Trophoblast cell (in vitro differentiated cells and primary cell): Measurements from ENCODE around the gene CCDC12.

Source experiments
- DNase-seq, 2 donors: peaks; one replicate each; pipeline ENCODE4 v3.0.0-alpha.2; 2016
- H2AFZ ChIP-seq: 2 replicates; pipeline ENCODE4 v1.6.1; 2013; ENCODE audit warnings: low read length, moderate library complexity, mild to moderate bottlenecking; ENCODE audit not compliant: insufficient read depth, poor library complexity
- H2AK5ac ChIP-seq: 2 replicates; pipeline ENCODE4 v1.6.1; 2013; ENCODE audit warnings: mild to moderate bottlenecking, low read length
- H2BK120ac ChIP-seq: 2 replicates; pipeline ENCODE4 v1.6.1; 2013; ENCODE audit warnings: low read length, mild to moderate bottlenecking, moderate library complexity; ENCODE audit not compliant: insufficient read depth, poor library complexity
- H2BK12ac ChIP-seq: 2 replicates; pipeline ENCODE4 v1.6.1; 2013; ENCODE audit warnings: mild to moderate bottlenecking, low read length, moderate library complexity
- H2BK5ac ChIP-seq: 2 replicates; pipeline ENCODE4 v1.6.1; 2013; ENCODE audit warnings: low read length, low read depth, moderate library complexity, mild to moderate bottlenecking; ENCODE audit not compliant: poor library complexity
- H3K14ac ChIP-seq: 2 replicates; pipeline ENCODE4 v1.6.1; 2013; ENCODE audit warnings: mild to moderate bottlenecking, low read length
- H3K18ac ChIP-seq: 2 replicates; pipeline ENCODE4 v1.6.1; 2013; ENCODE audit warnings: mild to moderate bottlenecking, low read length
- H3K23ac ChIP-seq: 2 replicates; pipeline ENCODE4 v1.6.1; 2013; ENCODE audit warnings: low read length
- H3K27ac ChIP-seq: 2 replicates; pipeline ENCODE4 v1.5.1; 2013; ENCODE audit warnings: low read depth, mild to moderate bottlenecking, inconsistent platforms, low read length, moderate library complexity
- H3K27me3 ChIP-seq: 2 replicates; pipeline ENCODE4 v1.6.1; 2013; ENCODE audit warnings: inconsistent platforms, mild to moderate bottlenecking, low read length, moderate library complexity; ENCODE audit not compliant: insufficient read depth
- H3K36me3 ChIP-seq, 2 experiments: 1 replicate in 1 of 2; 2 replicates in 1 of 2; pipeline ENCODE4 v1.6.1; 2013; ENCODE audit warnings: low read length in 2 of 2, mild to moderate bottlenecking in 2 of 2, moderate library complexity in 1 of 2; ENCODE audit not compliant: insufficient read depth in 2 of 2, control insufficient read depth in 1 of 2
- H3K4ac ChIP-seq: 2 replicates; pipeline ENCODE4 v1.6.1; 2013; ENCODE audit warnings: low read depth, mild to moderate bottlenecking, low read length, moderate library complexity
- H3K4me1 ChIP-seq, 2 experiments: 1 replicate in 1 of 2; 2 replicates in 1 of 2; pipeline ENCODE4 v1.6.1; 2013; ENCODE audit warnings: low read length in 2 of 2, mild to moderate bottlenecking in 2 of 2, moderate library complexity in 1 of 2; ENCODE audit not compliant: insufficient read depth in 2 of 2, control insufficient read depth in 1 of 2
- H3K4me2 ChIP-seq: 2 replicates; pipeline ENCODE4 v1.6.1; 2013; ENCODE audit warnings: inconsistent platforms, mild to moderate bottlenecking, low read length, moderate library complexity
- H3K4me3 ChIP-seq: 2 replicates; pipeline ENCODE4 v1.5.1; 2013; ENCODE audit warnings: mild to moderate bottlenecking, low read depth, low read length, inconsistent platforms
- H3K79me1 ChIP-seq: one replicate; pipeline ENCODE4 v1.6.1; 2013; ENCODE audit warnings: low read length
- H3K79me2 ChIP-seq: 2 replicates; pipeline ENCODE4 v1.6.1; 2013; ENCODE audit warnings: low read length, mild to moderate bottlenecking; ENCODE audit not compliant: control insufficient read depth, insufficient read depth, poor library complexity
- H3K9ac ChIP-seq: 2 replicates; pipeline ENCODE4 v1.6.1; 2013; ENCODE audit warnings: mild to moderate bottlenecking, low read length
- H3K9me3 ChIP-seq: 2 replicates; pipeline ENCODE4 v1.6.1; 2013; ENCODE audit warnings: low read depth, mild to moderate bottlenecking, control low read depth, inconsistent platforms, low read length; ENCODE audit not compliant: insufficient read depth
- H4K12ac ChIP-seq: 2 replicates; pipeline ENCODE4 v1.6.1; 2013; ENCODE audit warnings: low read depth, mild to moderate bottlenecking, low read length, moderate library complexity
- H4K8ac ChIP-seq: 2 replicates; pipeline ENCODE4 v1.6.1; 2013; ENCODE audit warnings: low read depth, mild to moderate bottlenecking, low read length, moderate library complexity
- H4K91ac ChIP-seq: one replicate; pipeline ENCODE4 v1.6.1; 2013; ENCODE audit warnings: low read depth, mild to moderate bottlenecking, low read length, moderate library complexity
- WGBS: extraction: QIAGEN DNeasy Blood & Tissue Kit; methylation state at CpG from one replicate; pipeline ENCODE4 v1.1.7; 2013; ENCODE audit warnings: missing lambda C conversion rate; ENCODE audit not compliant: insufficient read length, insufficient coverage; ENCODE audit errors: extremely low coverage; 5-methylcytosine and 5-hydroxymethylcytosine counted together

Gene CCDC12

GRCh38 chr3:46926447-46926846 is 50.1 kb downstream of the CCDC12 start:
- no CpG with 5 or more reads among the region's 6 CpGs for WGBS
- Histone ChIP-seq H3K9me3 (no peaks in the 10 kb centered on the region), H3K4ac (no peak overlapping the region), H4K8ac (no peak overlapping the region), H3K9ac (no peak overlapping the region), H3K14ac (no peak overlapping the region), H2AK5ac (no peak overlapping the region), H3K36me3 (peaks cover 46 to 51% of the 10 kb centered on the region in 2 experiments), H2BK5ac (no peak overlapping the region), H2AFZ (no peak overlapping the region), H3K79me1 (no peaks in the 10 kb centered on the region), H3K4me2 (no peak overlapping the region), H3K18ac (no peak overlapping the region), H4K12ac (no peak overlapping the region), H4K91ac (no peak overlapping the region), H2BK12ac (no peak overlapping the region), H3K4me1 (peaks cover 13% of the 10 kb centered on the region in 2 experiments), H3K4me3 (no peak overlapping the region), H2BK120ac (no peak overlapping the region), H3K23ac (no peak overlapping the region), H3K27me3 (no peaks in the 10 kb centered on the region), H3K79me2 (no peaks in the 10 kb centered on the region), H3K27ac (no peak overlapping the region)
- DNase-seq = no peak

GRCh38 chr3:46926039-46926438 is 50.5 kb downstream of the CCDC12 start:
- Histone ChIP-seq H3K9ac (no peak overlapping the region), H3K36me3 (peaks cover 50 to 55% of the 10 kb centered on the region in 2 experiments), H3K4me2 (no peak overlapping the region), H3K23ac (no peak overlapping the region), H3K14ac (no peak overlapping the region), H2BK5ac (no peak overlapping the region), H4K8ac (no peak overlapping the region), H3K4me3 (no peak overlapping the region), H3K4me1 (peaks cover 9% of the 10 kb centered on the region in 2 experiments), H3K18ac (no peak overlapping the region), H3K27me3 (no peaks in the 10 kb centered on the region), H2BK120ac (no peak overlapping the region), H3K27ac (no peak overlapping the region), H4K12ac (no peak overlapping the region), H2AFZ (no peak overlapping the region), H3K9me3 (no peaks in the 10 kb centered on the region), H3K4ac (no peak overlapping the region), H3K79me1 (no peaks in the 10 kb centered on the region), H3K79me2 (no peaks in the 10 kb centered on the region), H2BK12ac (no peak overlapping the region), H2AK5ac (no peak overlapping the region), H4K91ac (no peak overlapping the region)
- DNase-seq = no peak
- no CpG with 5 or more reads among the region's 6 CpGs for WGBS

GRCh38 chr3:46925585-46925934 is 51.0 kb downstream of the CCDC12 start:
- no peak overlapping the region for H3K9ac ChIP-seq
- no peak overlapping the region for H4K91ac ChIP-seq
- H3K4me1 ChIP-seq = peaks cover 5% of the 10 kb centered on the region in 2 experiments
- no peak overlapping the region for H2AK5ac ChIP-seq
- no CpG with 5 or more reads among the region's 5 CpGs for WGBS
- H3K27me3 ChIP-seq = no peaks in the 10 kb centered on the region
- H3K27ac ChIP-seq = no peak overlapping the region
- DNase-seq = no peak
- no peak overlapping the region for H3K4me2 ChIP-seq
- no peak overlapping the region for H2BK120ac ChIP-seq
- no peak overlapping the region for H4K12ac ChIP-seq
- H2BK5ac ChIP-seq = no peak overlapping the region
- no peaks in the 10 kb centered on the region for H3K79me1 ChIP-seq
- H2BK12ac ChIP-seq = no peak overlapping the region
- H3K4me3 ChIP-seq = no peak overlapping the region
- H3K36me3 ChIP-seq = peaks cover 55 to 60% of the 10 kb centered on the region in 2 experiments
- H3K23ac ChIP-seq = no peak overlapping the region
- H2AFZ ChIP-seq = no peak overlapping the region
- no peak overlapping the region for H3K14ac ChIP-seq
- H3K18ac ChIP-seq = no peak overlapping the region
- H3K9me3 ChIP-seq = no peaks in the 10 kb centered on the region
- H3K4ac ChIP-seq = no peak overlapping the region
- H4K8ac ChIP-seq = no peak overlapping the region
- no peaks in the 10 kb centered on the region for H3K79me2 ChIP-seq

- no peak for DNase-seq
- Histone ChIP-seq H4K12ac (no peak overlapping the region), H3K27me3 (no peaks in the 10 kb centered on the region), H3K4me3 (no peak overlapping the region), H3K14ac (no peak overlapping the region), H2AK5ac (no peak overlapping the region), H2BK12ac (no peak overlapping the region), H3K23ac (no peak overlapping the region), H4K91ac (no peak overlapping the region), H3K36me3 (peaks cover 59 to 64% of the 10 kb centered on the region in 2 experiments), H2BK5ac (no peak overlapping the region), H3K9me3 (no peaks in the 10 kb centered on the region), H3K4ac (no peak overlapping the region), H3K9ac (no peak overlapping the region), H2AFZ (no peak overlapping the region), H3K4me1 (no peaks in the 10 kb centered on the region), H3K79me1 (no peaks in the 10 kb centered on the region), H3K18ac (no peak overlapping the region), H3K79me2 (no peaks in the 10 kb centered on the region), H3K27ac (no peak overlapping the region), H3K4me2 (no peak overlapping the region), H4K8ac (no peak overlapping the region), H2BK120ac (no peak overlapping the region)
- no CpG with 5 or more reads among the region's 10 CpGs for WGBS
These were observed 51.5 kb downstream of the CCDC12 start for GRCh38 chr3:46924921-46925584.
